Measurements from ENCODE around the gene KRT39.

DNA sequence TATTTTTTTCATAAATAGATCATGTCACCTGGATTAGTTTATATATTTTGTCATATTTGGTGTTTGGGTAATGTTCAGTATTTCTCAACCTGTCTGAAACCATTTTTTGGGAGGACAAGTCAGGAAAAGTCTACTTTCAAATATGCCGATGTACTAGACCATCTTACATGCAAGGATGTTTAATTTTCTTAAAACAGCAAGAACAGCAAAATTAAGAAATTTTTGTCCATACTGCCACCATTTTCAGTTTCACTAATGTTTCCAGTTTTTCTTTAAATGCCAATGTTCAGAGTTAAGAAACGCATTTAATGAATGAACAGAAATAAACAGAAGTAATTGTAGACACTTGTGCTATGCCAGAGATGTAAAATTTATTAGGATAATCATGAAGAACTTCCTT is 26.3 kb upstream of the KRT39 start:
- TF ChIP-seq KDM5A (IDR thresholded peaks at IDR 0.05; ENCODE audit: low read length) (no peak), ZNF274 (IDR thresholded peaks at IDR 0.05; ENCODE audit: borderline replicate concordance, extremely low read depth, low read length) (no peak), POLR2A (IDR thresholded peaks at IDR 0.05; ENCODE audit: control extremely low read depth in 1 of 2, low read depth in 2 of 2, low read length in 2 of 2) (no peak), CTCF (IDR thresholded peaks at IDR 0.05; ENCODE audit: control extremely low read depth in 1 of 3, insufficient read depth in 1 of 3, low read depth in 1 of 3, low read length in 3 of 3) (no peak), SP1 (IDR thresholded peaks at IDR 0.05; ENCODE audit: low read depth, low read length) (no peak), EZH2 (IDR thresholded peaks at IDR 0.05; ENCODE audit: low read depth, low read length, severe bottlenecking) (no peak), SUZ12 (IDR thresholded peaks at IDR 0.05; ENCODE audit: low read length) (no peak), POLR2AphosphoS5 (IDR thresholded peaks at IDR 0.05; ENCODE audit: low read depth, low read length) (no peak)
